Sigmoid colon (tissue), 7 donors: ENCODE results near the gene EHMT1. TPM values are rescaled to one million over a fixed set of nuclear protein-coding genes. Genes with fewer than 3 reads are reported as not detected.

ENCODE experiments used
- DNase-seq: peaks from one replicate; pipeline ENCODE4 v3.0.0-alpha.2; 2019
- H3K27ac ChIP-seq, 4 donors: fragments of 200-600 bp; sonication (generic); one replicate each; pipeline ENCODE4 v1.5.1; 2016 to 2019; ENCODE audit warnings: mild to moderate bottlenecking in 1 of 4
- H3K27me3 ChIP-seq, 3 donors: fragments of 200-600 bp; sonication (generic); one replicate each; pipeline ENCODE4 v1.5.1; 2019; ENCODE audit warnings: mild to moderate bottlenecking in 1 of 3
- H3K36me3 ChIP-seq, 4 donors: fragments of 200-600 bp; sonication (generic); one replicate each; pipeline ENCODE4 v1.5.1; 2016 to 2019
- H3K4me1 ChIP-seq, 4 donors: fragments of 200-600 bp; sonication (generic); one replicate each; pipeline ENCODE4 v1.5.1; 2017 to 2019
- H3K4me3 ChIP-seq, 4 donors: fragments of 200-600 bp; sonication (generic); one replicate each; pipeline ENCODE4 v1.5.1; 2017 to 2019; ENCODE audit warnings: mild to moderate bottlenecking in 2 of 4, moderate library complexity in 1 of 4
- H3K9me3 ChIP-seq, 4 donors: fragments of 200-600 bp in 3 of 4; sonication (generic) in 3 of 4; one replicate each; pipeline versions ENCODE4 v1.5.1 to v1.6.1; 2013 to 2019
- CTCF ChIP-seq, 4 experiments: fragments of 450-650 bp in 3 of 4; fragments of 200-600 bp in 1 of 4; IDR thresholded peaks; one replicate each; pipeline ENCODE4 v1.5.1; 2016 to 2019; ENCODE audit warnings: antibody characterized with exemption in 4 of 4, mild to moderate bottlenecking in 3 of 4, moderate library complexity in 2 of 4
- EP300 ChIP-seq, 4 donors: sonication (generic); formaldehyde crosslinking; IDR thresholded peaks; one replicate each; pipeline ENCODE4 v1.6.1; 2017; ENCODE audit warnings: antibody characterized with exemption in 4 of 4
- POLR2A ChIP-seq, 2 donors: fragments of 450-650 bp; IDR thresholded peaks; one replicate each; pipeline ENCODE4 v1.6.1; 2016; ENCODE audit warnings: antibody characterized with exemption in 2 of 2, mild to moderate bottlenecking in 2 of 2, moderate library complexity in 2 of 2
- POLR2AphosphoS5 ChIP-seq, 4 donors: sonication (generic); formaldehyde crosslinking; IDR thresholded peaks; one replicate each; pipeline ENCODE4 v1.6.1; 2017; ENCODE audit warnings: antibody characterized with exemption in 4 of 4
- WGBS, 2 donors: extraction: QIAGEN DNeasy Blood & Tissue Kit; methylation state at CpG; one replicate each; pipeline ENCODE4 v1.1.7; 2013; 5-methylcytosine and 5-hydroxymethylcytosine counted together
- intact Hi-C: fragments of 100-400 bp; cut with DNase I; formaldehyde crosslinking; loops from one replicate; pipeline ENCODE4 v1.15.1; 2023
- polyA plus RNA-seq, 3 donors: library from polyadenylated mRNA; stranded (reverse); fragments of 200-250 nt; gene quantifications; one replicate each; pipeline ENCODE4 v1.2.3, GENCODE V29; 2013
- total RNA-seq, 4 donors: library from RNA; depleted of rRNA; stranded (reverse); fragments of >200 nt; gene quantifications; one replicate each; pipeline ENCODE4 v1.1.0, GENCODE V29; 2016
- donor health status: healthy with polysubstance abuse.
- donor health status: Bipolar disorder and iron deficiency.
- donor health status: healthy.

Gene EHMT1
- total and polyA plus RNA-seq, 7 donors, result 19.2 to 91.4 (median 60.4) TPM

- H3K27ac ChIP-seq, result no peak overlapping the region
- no peaks in the 10 kb centered on the region for H3K4me1 ChIP-seq
- H3K27me3 ChIP-seq, result no peaks in the 10 kb centered on the region
- 92 to 94% methylated on average over 17 of the region's 17 CpGs for WGBS, 2 donors
- peak; percentile 55 for DNase-seq
- H3K36me3 ChIP-seq, result peaks cover under 1 to 76% (median 25%) of the 10 kb centered on the region in 4 donors
- intact Hi-C loops, result no loop called here
- H3K4me3 ChIP-seq, result no peak overlapping the region
- TF ChIP-seq POLR2AphosphoS5 (IDR thresholded peaks at IDR 0.05) (no peak), POLR2A (IDR thresholded peaks at IDR 0.05) (no peak), CTCF (IDR thresholded peaks at IDR 0.05) (no peak), EP300 (IDR thresholded peaks at IDR 0.05) (no peak)
- H3K9me3 ChIP-seq, result no peaks in the 10 kb centered on the region
Measured at GRCh38 chr9:137764171-137764671, 145.4 kb downstream of the EHMT1 start.

- DNase-seq, result peak; percentile 9
- Histone ChIP-seq H3K36me3 (peaks cover 0 to 73% (median 22%) of the 10 kb centered on the region in 4 donors), H3K27me3 (no peaks in the 10 kb centered on the region), H3K4me1 (no peaks in the 10 kb centered on the region), H3K4me3 (no peak overlapping the region), H3K27ac (no peak overlapping the region), H3K9me3 (no peaks in the 10 kb centered on the region)
- WGBS, 2 donors, result 93% methylated on average over 13 of the region's 13 CpGs
- TF ChIP-seq POLR2AphosphoS5 (IDR thresholded peaks at IDR 0.05) (no peak), POLR2A (IDR thresholded peaks at IDR 0.05) (no peak), CTCF (IDR thresholded peaks at IDR 0.05) (no peak), EP300 (IDR thresholded peaks at IDR 0.05) (no peak)
- intact Hi-C loops, result no loop called here
Measured at GRCh38 chr9:137764981-137765380, 146.2 kb downstream of the EHMT1 start.

DNA sequence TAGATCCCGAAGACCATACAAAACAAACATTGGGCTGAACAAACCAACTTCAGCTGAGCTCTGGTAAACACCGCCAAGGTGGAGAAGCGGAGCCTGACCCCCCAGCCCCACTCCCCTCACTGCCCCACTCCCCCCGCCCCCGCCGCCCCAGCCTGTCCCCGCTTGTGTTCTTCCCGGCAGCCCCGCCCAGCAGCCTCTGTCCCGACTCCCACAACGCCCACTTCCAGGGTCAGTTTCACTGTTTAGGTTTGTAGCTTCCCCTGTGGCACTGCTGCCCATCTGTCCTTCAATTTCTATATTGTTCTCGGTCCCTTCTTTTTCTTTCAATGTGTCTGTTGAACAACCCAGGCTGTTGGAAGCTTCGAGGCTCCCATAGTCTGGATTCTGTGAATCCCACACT is 146.7 kb downstream of the EHMT1 start:
- intact Hi-C loops, result no loop called here
- Histone ChIP-seq H3K36me3 (peaks cover 0 to 74% (median 27%) of the 10 kb centered on the region in 4 donors), H3K27ac (no peak overlapping the region), H3K27me3 (no peaks in the 10 kb centered on the region), H3K4me1 (no peaks in the 10 kb centered on the region), H3K9me3 (no peaks in the 10 kb centered on the region), H3K4me3 (no peak overlapping the region)
- 89 to 90% methylated on average over 13 of the region's 13 CpGs for WGBS, 2 donors
- DNase-seq, result peak; percentile 41
- TF ChIP-seq EP300 (IDR thresholded peaks at IDR 0.05) (no peak), POLR2A (IDR thresholded peaks at IDR 0.05) (no peak), CTCF (IDR thresholded peaks at IDR 0.05) (no peak), POLR2AphosphoS5 (IDR thresholded peaks at IDR 0.05) (no peak)

- TF ChIP-seq EP300 (IDR thresholded peaks at IDR 0.05), result no peak
- TF ChIP-seq CTCF (IDR thresholded peaks at IDR 0.05), result no peak
- no peak for TF ChIP-seq POLR2AphosphoS5 (IDR thresholded peaks at IDR 0.05)
- TF ChIP-seq POLR2A (IDR thresholded peaks at IDR 0.05), result no peak
- intact Hi-C loops, result no loop called here
- Histone ChIP-seq H3K9me3 (no peaks in the 10 kb centered on the region), H3K4me1 (no peaks in the 10 kb centered on the region), H3K27ac (no peak overlapping the region), H3K27me3 (no peaks in the 10 kb centered on the region), H3K36me3 (peaks cover 0 to 79% (median 33%) of the 10 kb centered on the region in 4 donors), H3K4me3 (no peak overlapping the region)
- WGBS, 2 donors, result 81 to 89% methylated on average over 14 of the region's 14 CpGs
- DNase-seq, result peak; percentile 32
Measured at GRCh38 chr9:137771580-137771979, 152.8 kb downstream of the EHMT1 start.
